Parathyroid adenoma (tissue), 2 donors: ENCODE data around the gene ST8SIA5.

Experiments used
- H2AFZ ChIP-seq: fragments of 300-600 bp; sonication (generic); one replicate; pipeline ENCODE4 v1.7.0; 2017; ENCODE audit warnings: antibody characterized with exemption, mild to moderate bottlenecking
- H3K27ac ChIP-seq: fragments of 300-600 bp; sonication (generic); one replicate; pipeline ENCODE4 v1.7.0; 2017
- H3K27me3 ChIP-seq: fragments of 300-600 bp; sonication (generic); one replicate; pipeline ENCODE4 v1.7.0; 2017; ENCODE audit warnings: low read length; ENCODE audit not compliant: control insufficient read depth, insufficient read depth
- H3K36me3 ChIP-seq: fragments of 300-600 bp; sonication (generic); one replicate; pipeline ENCODE4 v1.7.0; 2017; ENCODE audit warnings: low read length; ENCODE audit not compliant: control insufficient read depth, insufficient read depth
- H3K4me1 ChIP-seq: fragments of 300-600 bp; sonication (generic); one replicate; pipeline ENCODE4 v1.7.0; 2017; ENCODE audit warnings: control low read depth
- H3K4me2 ChIP-seq: fragments of 300-600 bp; sonication (generic); one replicate; pipeline ENCODE4 v1.7.0; 2017; ENCODE audit warnings: low read length
- H3K4me3 ChIP-seq: fragments of 300-600 bp; sonication (generic); one replicate; pipeline ENCODE4 v1.7.0; 2017; ENCODE audit warnings: low read depth, low read length
- H3K79me2 ChIP-seq: fragments of 300-600 bp; sonication (generic); one replicate; pipeline ENCODE4 v1.7.0; 2017; ENCODE audit warnings: control low read depth
- H3K9ac ChIP-seq: fragments of 300-600 bp; sonication (generic); one replicate; pipeline ENCODE4 v1.7.0; 2017; ENCODE audit warnings: mild to moderate bottlenecking
- H3K9me3 ChIP-seq: fragments of 300-600 bp; sonication (generic); one replicate; pipeline ENCODE4 v1.7.0; 2017; ENCODE audit warnings: low read length; ENCODE audit not compliant: control insufficient read depth
- CTCF ChIP-seq: fragments of 300-600 bp; sonication (generic); IDR thresholded peaks from one replicate; pipeline ENCODE4 v1.7.0; 2017; ENCODE audit warnings: antibody characterized with exemption, mild to moderate bottlenecking
- donor health status: primary hyperparathyroidism.

The ST8SIA5 gene

GRCh38 chr18:46750626-46751025, 6.2 kb downstream of the ST8SIA5 start:
- Histone ChIP-seq H3K9ac (no peak overlapping the region), H3K27ac (peak overlapping the region; percentile 76)

GRCh38 chr18:46748466-46748865, 8.4 kb downstream of the ST8SIA5 start:
- H3K4me2 ChIP-seq = peak overlapping the region; percentile 48
- H3K27me3 ChIP-seq = no peaks in the 10 kb centered on the region
- no peak for TF ChIP-seq CTCF
- H2AFZ ChIP-seq = no peak overlapping the region
- H3K9ac ChIP-seq = no peak overlapping the region
- H3K36me3 ChIP-seq = no peaks in the 10 kb centered on the region
- no peaks in the 10 kb centered on the region for H3K9me3 ChIP-seq
- peaks cover 49% of the 10 kb centered on the region for H3K79me2 ChIP-seq
- H3K27ac ChIP-seq = no peak overlapping the region
- H3K4me3 ChIP-seq = no peak overlapping the region
- H3K4me1 ChIP-seq = peaks cover 21% of the 10 kb centered on the region

More at GRCh38 chr18:46750626-46751025, 6.2 kb downstream of the ST8SIA5 start:
- peaks cover 32% of the 10 kb centered on the region for H3K4me1 ChIP-seq
- no peak for TF ChIP-seq CTCF
- H3K4me3 ChIP-seq = peak overlapping the region; percentile 33
- H2AFZ ChIP-seq = no peak overlapping the region
- no peaks in the 10 kb centered on the region for H3K9me3 ChIP-seq
- no peaks in the 10 kb centered on the region for H3K36me3 ChIP-seq
- H3K27me3 ChIP-seq = no peaks in the 10 kb centered on the region
- peaks cover 49% of the 10 kb centered on the region for H3K79me2 ChIP-seq
- peak overlapping the region; percentile 60 for H3K4me2 ChIP-seq

DNA sequence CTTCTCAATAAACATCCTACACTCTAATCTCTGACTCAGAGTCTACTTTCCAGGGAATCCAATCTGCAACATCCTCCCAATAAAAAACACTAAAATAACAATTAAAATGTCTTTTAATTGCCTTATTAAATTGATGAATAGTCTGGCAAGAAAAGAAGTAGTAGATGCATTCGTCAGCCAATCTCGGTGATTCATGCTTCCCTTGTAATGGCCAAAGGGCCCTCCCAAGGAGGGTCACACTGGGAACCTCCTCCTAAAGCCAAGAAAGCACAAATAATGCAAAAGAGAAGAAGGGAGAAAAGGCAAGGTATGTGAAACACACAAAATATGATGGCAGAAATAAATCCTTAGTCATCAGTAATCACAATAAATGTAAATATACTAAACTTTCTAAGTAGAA, 16.8 kb downstream of the ST8SIA5 start:
- H3K27me3 ChIP-seq = no peaks in the 10 kb centered on the region
- TF ChIP-seq CTCF = no peak
- H3K9ac ChIP-seq = no peak overlapping the region
- H3K79me2 ChIP-seq = peaks cover 52% of the 10 kb centered on the region
- peaks cover 12% of the 10 kb centered on the region for H3K4me1 ChIP-seq
- no peak overlapping the region for H2AFZ ChIP-seq
- no peak overlapping the region for H3K4me2 ChIP-seq
- no peak overlapping the region for H3K27ac ChIP-seq
- no peak overlapping the region for H3K4me3 ChIP-seq
- H3K9me3 ChIP-seq = no peaks in the 10 kb centered on the region
- no peaks in the 10 kb centered on the region for H3K36me3 ChIP-seq

DNA sequence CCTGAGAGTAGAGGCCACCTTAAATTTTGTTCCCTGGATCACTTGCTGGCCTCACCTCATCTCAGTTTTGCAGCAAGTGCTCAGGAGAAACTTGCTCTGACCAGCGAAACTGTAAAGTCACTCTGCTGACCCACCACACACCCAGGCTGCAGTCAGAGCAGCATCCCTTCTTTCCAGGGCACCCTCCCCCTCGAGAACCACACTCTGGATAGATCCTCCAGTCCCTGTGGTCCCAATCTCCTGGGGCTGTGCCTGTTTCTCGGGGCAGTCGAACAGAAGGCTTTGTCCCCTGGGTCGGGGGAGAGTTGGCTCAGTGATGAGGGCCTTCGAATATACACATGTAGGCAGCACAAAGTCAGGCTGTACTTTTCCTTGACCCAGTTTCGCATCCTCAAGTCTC, 18.4 kb downstream of the ST8SIA5 start:
- H3K36me3 ChIP-seq = no peaks in the 10 kb centered on the region
- TF ChIP-seq CTCF = no peak
- H3K79me2 ChIP-seq = peaks cover 60% of the 10 kb centered on the region
- H3K9ac ChIP-seq = no peak overlapping the region
- H3K4me1 ChIP-seq = peaks cover 12% of the 10 kb centered on the region
- no peaks in the 10 kb centered on the region for H3K9me3 ChIP-seq
- no peak overlapping the region for H3K27ac ChIP-seq
- H2AFZ ChIP-seq = no peak overlapping the region
- H3K27me3 ChIP-seq = no peaks in the 10 kb centered on the region
- peak overlapping the region; percentile 17 for H3K4me2 ChIP-seq
- H3K4me3 ChIP-seq = no peak overlapping the region

- Histone ChIP-seq H3K27ac (no peak overlapping the region), H3K79me2 (peaks cover 60% of the 10 kb centered on the region), H3K4me1 (peaks cover 12% of the 10 kb centered on the region), H2AFZ (no peak overlapping the region), H3K27me3 (no peaks in the 10 kb centered on the region), H3K9ac (no peak overlapping the region), H3K4me3 (no peak overlapping the region), H3K4me2 (no peak overlapping the region), H3K36me3 (no peaks in the 10 kb centered on the region), H3K9me3 (no peaks in the 10 kb centered on the region)
- no peak for TF ChIP-seq CTCF
Observed at GRCh38 chr18:46736736-46737135, 20.1 kb downstream of the ST8SIA5 start.
